GM19035 (cell line): Measurements from ENCODE around the gene PRR16.

ENCODE experiments used
- ATAC-seq: cut with Tn5 transposase; IDR thresholded peaks from one replicate; pipeline ENCODE4 v1.9.1; 2021; ENCODE audit not compliant: unreplicated experiment

The PRR16 gene

GRCh38 chr5:120512791-120513650 lies 48.9 kb downstream of the PRR16 start:
- ATAC-seq: no peak

DNA sequence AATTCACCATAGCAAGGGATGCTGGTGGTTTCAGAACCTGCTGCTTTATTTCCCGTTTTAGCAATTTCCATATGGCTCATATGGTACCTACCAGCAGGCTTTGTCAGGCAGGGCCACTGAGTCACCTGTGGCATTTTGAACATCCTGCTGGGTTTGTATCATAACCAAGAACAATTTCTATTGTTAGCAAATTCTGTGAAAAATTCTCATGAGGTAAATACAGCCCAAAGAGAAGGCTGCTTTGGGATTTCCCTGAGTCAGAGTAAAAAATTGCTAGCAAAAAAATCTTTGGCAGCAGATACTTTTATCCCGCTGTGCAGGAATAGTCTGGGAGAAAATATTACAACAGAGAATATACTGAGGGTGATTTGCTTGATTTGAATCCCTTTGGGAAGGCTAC lies 52.7 kb downstream of the PRR16 start:
- no peak for ATAC-seq

GRCh38 chr5:120517607-120518252 lies 53.6 kb downstream of the PRR16 start:
- ATAC-seq: no peak

DNA sequence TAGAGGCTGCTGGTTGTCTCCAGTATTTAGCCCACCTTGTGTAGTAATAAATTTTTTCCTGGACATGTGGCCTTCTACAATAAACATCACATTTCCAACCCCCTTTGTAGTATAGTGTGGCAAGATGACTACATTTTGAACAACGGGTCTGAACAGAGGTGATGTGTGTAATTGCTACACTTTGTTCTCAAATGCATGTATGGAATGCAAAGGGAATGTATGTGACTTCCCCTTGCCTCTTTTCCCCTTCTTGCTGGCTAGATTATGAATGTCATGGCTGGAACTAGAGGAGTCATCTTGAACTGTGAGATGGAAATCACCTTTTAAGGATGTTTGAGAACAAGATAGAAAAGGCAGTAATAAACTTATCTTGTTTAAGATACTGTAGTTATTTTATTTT lies 54.5 kb downstream of the PRR16 start:
- ATAC-seq: no peak

- ATAC-seq: no peak
Observed at GRCh38 chr5:120527251-120527650, 63.2 kb downstream of the PRR16 start.

DNA sequence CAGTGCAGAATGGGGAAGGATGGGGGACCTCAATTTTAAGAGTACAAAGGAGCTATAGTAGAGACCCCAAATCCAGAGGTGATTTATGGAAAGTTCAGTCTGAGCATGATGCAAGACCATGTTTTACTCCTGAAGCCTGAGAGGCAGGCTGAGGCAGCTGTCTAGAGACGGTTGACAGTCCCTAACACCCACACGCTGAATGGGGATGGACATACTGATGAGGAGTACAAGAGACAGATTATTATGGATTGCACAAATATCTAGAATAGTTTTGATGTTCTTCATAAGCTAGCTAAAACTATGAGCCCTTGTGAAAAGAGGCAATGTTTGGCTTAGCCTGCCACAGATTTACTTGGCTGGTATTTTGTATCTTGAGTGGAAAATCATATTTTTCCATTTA lies 64.5 kb downstream of the PRR16 start:
- ATAC-seq: no peak

GRCh38 chr5:120529386-120529785 lies 65.3 kb downstream of the PRR16 start:
- ATAC-seq: no peak

DNA sequence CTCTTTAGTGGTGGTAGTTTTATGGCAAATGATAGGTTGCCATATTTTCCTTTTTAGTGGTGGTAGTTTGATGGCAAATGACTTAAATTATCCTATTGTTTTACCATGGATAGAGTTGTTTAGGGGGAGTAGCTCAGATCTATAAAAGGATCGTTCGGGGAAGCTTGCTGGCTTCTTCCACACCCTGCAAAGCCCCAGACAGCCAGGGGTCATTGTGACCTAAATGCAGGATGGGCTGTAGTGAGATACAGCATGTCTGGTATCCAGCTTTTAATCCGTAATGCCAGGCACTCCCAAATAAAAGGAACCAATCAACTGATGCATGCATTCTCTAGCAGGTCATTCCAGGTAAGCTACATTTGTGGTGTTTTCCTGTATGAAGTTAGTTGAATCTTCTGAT lies 67.1 kb downstream of the PRR16 start:
- ATAC-seq: no peak

DNA sequence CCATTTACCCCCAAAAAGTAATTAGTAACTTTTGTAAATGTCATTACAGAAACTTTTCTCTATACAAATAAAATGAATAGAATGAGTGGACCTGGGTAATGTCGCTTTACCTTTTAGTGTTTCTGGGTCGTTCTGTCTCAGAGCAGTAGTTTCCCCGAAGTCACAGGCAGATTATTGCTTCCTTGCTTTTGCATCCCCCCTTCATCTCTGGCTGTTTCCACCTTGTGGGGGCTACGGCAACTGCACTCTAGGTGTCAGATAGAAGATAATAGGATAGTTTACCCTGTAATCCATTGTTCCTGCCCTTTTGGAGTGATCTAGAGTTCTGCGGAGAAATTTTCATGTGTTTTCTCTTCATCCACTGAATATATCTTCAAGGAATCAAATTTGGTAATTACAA lies 68.7 kb downstream of the PRR16 start:
- no peak for ATAC-seq

- no peak for ATAC-seq
Observed at GRCh38 chr5:120533581-120533980, 69.5 kb downstream of the PRR16 start.

- no peak for ATAC-seq
Observed at GRCh38 chr5:120535900-120536299, 71.8 kb downstream of the PRR16 start.

DNA sequence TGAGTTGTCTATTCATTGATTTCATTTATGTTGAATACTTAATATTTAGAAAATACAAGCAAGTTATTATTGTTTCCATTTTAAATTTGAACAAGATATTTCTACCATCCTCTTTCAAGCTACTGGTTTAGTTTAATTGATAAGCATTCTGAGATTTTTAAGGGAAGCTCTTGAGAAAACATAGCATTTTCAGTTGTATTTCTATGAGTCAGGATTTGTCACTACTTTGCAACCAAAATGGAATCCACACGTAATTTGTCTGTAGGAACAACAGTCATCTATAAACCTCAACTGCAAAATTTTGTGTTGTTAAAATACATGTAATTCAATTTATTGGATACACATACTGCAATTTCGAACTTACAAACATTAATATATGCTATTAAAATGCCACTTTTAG lies 74.0 kb downstream of the PRR16 start:
- ATAC-seq: no peak

- ATAC-seq: no peak
Observed at GRCh38 chr5:120538644-120539043, 74.5 kb downstream of the PRR16 start.

- ATAC-seq: no peak
Observed at GRCh38 chr5:120539471-120539870, 75.4 kb downstream of the PRR16 start.

DNA sequence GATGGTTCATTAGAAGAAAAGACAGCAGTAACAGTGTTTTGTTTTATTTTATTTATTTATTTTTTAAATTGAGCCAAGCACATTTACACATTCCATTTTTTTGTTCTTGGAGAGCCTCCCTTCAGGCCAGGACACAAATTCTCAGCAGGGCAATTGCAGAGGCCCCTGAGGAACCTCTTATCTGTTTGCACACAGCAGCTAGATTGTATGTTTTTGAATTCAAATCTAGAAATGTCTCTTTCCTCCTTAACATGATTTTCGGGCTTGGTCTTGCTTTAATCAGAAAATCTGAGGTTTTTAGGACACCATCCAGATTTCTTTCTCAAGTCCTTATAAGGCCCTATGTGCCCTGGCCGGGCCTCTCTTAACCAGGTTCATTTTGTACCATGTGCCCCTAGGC lies 76.0 kb downstream of the PRR16 start:
- no peak for ATAC-seq

GRCh38 chr5:120544043-120544442 lies 79.9 kb downstream of the PRR16 start:
- ATAC-seq: no peak

- no peak for ATAC-seq
Observed at GRCh38 chr5:120545007-120545406, 80.9 kb downstream of the PRR16 start.

DNA sequence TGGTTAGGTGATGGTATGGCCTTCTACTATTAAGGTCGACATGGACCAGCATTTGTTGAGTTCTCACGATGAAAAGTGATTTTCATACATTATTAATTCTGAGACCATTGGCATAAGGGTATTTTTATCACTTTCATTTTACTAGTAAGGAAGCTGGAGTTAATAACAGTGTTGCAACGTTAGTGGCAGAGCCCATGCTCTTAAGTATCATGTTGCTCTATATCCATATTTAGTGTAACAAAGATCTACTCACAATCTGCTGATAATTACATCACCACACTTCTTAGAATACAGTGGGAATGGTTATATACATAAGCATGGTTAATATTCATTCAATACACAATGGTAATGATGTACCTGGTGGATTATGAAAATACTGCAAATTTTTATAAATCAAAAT lies 81.9 kb downstream of the PRR16 start:
- no peak for ATAC-seq

DNA sequence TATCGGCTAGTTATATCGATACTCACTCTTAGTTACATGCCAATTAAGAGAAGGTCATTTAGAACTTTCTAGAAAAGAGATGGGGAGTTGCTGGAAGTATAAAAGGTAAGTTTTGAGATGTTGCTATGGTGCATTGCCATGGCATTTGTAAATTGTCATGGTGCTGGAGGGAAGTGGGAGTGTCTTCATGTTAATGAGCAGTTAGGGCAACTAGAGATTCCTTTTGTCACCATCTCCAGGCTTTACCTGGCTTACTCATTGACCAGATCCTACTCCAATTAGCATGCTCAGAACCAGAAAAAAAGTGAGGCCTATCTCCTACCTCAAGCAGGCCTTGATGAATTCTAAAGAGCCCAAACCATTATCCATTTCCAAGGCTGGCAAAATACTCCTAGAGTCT lies 82.8 kb downstream of the PRR16 start:
- ATAC-seq: no peak

GRCh38 chr5:120550358-120550757 lies 86.3 kb downstream of the PRR16 start:
- ATAC-seq: no peak

DNA sequence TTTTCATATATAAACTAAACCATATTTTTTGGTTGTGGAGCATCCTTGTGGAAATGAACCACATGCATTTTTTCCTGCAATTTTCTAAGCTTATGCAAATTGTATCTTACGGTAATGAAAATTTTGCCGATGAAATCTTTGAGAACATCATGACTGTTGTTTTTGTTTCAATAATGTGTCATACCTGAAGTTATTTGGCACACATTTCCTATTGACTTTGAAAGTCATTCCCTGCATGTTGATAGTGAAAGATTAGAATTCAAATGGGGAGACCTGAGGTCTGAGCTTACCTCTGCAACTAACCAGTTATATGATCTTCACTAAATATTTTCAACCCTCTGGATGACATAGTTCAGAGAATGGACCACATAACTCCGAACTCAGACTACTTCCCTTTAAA lies 88.5 kb downstream of the PRR16 start:
- ATAC-seq: no peak

DNA sequence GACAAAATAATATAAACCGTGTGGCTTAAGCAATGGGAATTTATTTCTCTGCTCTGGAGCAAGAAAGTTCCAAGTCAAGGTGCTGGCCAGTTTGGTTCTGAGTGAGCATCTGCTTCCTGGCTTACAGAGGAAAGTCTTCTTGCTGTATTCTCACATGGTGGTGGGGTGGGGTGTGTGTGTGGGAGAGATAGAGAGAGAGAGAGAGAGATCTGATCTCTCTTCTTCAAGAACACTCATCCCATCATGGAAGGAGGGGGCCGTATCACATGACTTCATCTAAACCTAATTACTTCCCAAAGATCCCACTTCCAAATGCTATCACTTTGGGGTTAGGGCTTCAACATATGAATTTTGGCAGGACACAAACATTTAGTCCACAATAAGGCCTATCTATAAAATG lies 91.2 kb downstream of the PRR16 start:
- ATAC-seq: no peak

DNA sequence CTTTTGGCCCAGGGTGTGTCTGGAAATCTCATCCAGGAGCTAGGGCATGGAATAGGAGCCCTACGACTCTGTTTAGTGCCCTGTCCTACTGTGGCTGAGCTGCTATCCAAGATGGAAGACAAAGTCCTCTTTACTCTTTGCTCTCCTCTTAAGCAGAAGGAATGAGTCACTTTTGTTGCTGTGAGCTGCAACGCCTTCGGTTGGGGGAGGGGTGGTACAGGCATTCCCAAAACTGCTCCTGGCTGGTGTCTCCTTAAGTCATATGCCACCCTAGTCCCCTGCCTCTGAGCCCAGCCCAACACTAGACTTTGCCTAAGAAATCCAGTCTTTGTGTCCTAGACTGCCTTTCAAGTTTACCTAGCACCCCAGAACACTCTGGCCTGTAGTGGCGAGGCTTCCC lies 99.9 kb downstream of the PRR16 start:
- no peak for ATAC-seq
